SK-N-SH (cell line): ENCODE data around the gene TPST2. TPM values are rescaled to one million over a fixed set of nuclear protein-coding genes. Genes with fewer than 3 reads are reported as not detected.

ENCODE experiments used
- CTCF ChIA-PET: fragments of 300-600, 350-600 bp; formaldehyde crosslinking; extraction: SDS; loops from one replicate; lab custom pipeline; 2021; lab: Yijun Ruan, JAX
- POLR2A ChIA-PET: fragments of 350-600 bp; sonication (Branson Sonifier 250); formaldehyde crosslinking; extraction: SDS; loops from one replicate; lab custom pipeline; 2020; ENCODE audit warnings: antibody characterized with exemption, inconsistent platforms; lab: Yijun Ruan, JAX
- DNase-seq: peaks from one replicate; pipeline ENCODE4 v3.0.0; 2012
- H2AFZ ChIP-seq: fragments of 200-600 bp; sonication (generic); 2 replicates; pipeline ENCODE4 v1.8.1; 2016; ENCODE audit warnings: antibody characterized with exemption, mild to moderate bottlenecking, low read depth
- H3F3A ChIP-seq: fragments of 200-600 bp; sonication (generic); replicated peaks from 2 replicates; pipeline ENCODE3; 2016; ENCODE audit warnings: antibody characterized with exemption, mild to moderate bottlenecking; ENCODE audit not compliant: insufficient read depth
- H3K27ac ChIP-seq, 2 experiments: fragments of 200-500 bp in 1 of 2; fragments of 200-600 bp in 1 of 2; sonication (Bioruptor generic) in 1 of 2; sonication (generic), shearing (Covaris generic) in 1 of 2; 2 replicates each; pipeline versions ENCODE4 v1.5.1 to v1.6.1; 2014 to 2016; ENCODE audit warnings: low read depth in 2 of 2, inconsistent platforms in 1 of 2, low read length in 1 of 2, mild to moderate bottlenecking in 1 of 2, mixed read lengths in 1 of 2
- H3K27me3 ChIP-seq: fragments of 200-600 bp; sonication (generic), shearing (Covaris generic); 2 replicates; pipeline ENCODE4 v1.6.1; 2016; ENCODE audit warnings: mixed run types; ENCODE audit not compliant: insufficient read depth
- H3K36me3 ChIP-seq, 2 experiments: fragments of 200-500 bp in 1 of 2; fragments of 200-600 bp in 1 of 2; sonication (Bioruptor generic) in 1 of 2; sonication (generic) in 1 of 2; replicated peaks in 1 of 2; 2 replicates each; pipeline versions ENCODE3 to v1.5.1; 2014 to 2016; ENCODE audit warnings: low read length in 1 of 2, mild to moderate bottlenecking in 1 of 2; ENCODE audit not compliant: insufficient read depth in 2 of 2, control insufficient read depth in 1 of 2
- H3K4me1 ChIP-seq, 2 experiments: fragments of 200-500 bp in 1 of 2; fragments of 200-600 bp in 1 of 2; sonication (Bioruptor generic) in 1 of 2; sonication (generic), shearing (Covaris generic) in 1 of 2; 2 replicates each; pipeline versions ENCODE4 v1.5.1 to v1.6.1; 2014 to 2016; ENCODE audit warnings: low read depth in 1 of 2, low read length in 1 of 2, mixed run types in 1 of 2; ENCODE audit not compliant: insufficient read depth in 2 of 2, control insufficient read depth in 1 of 2
- H3K4me2 ChIP-seq: fragments of 200-600 bp; sonication (generic), shearing (Covaris generic); 2 replicates; pipeline ENCODE4 v1.6.1; 2017; ENCODE audit warnings: mixed run types
- H3K4me3 ChIP-seq, 2 experiments: fragments of 200-500 bp in 1 of 2; fragments of 200-600 bp in 1 of 2; sonication (Bioruptor generic) in 1 of 2; sonication (generic), shearing (Covaris generic) in 1 of 2; 2 replicates each; pipeline versions ENCODE4 v1.5.1 to v1.8.1; 2014 to 2016; ENCODE audit warnings: low read depth in 2 of 2, inconsistent platforms in 1 of 2, low read length in 1 of 2, mild to moderate bottlenecking in 1 of 2, mixed read lengths in 1 of 2, moderate library complexity in 1 of 2
- H3K79me2 ChIP-seq: fragments of 200-600 bp; sonication (generic); 2 replicates; pipeline ENCODE4 v1.8.1; 2017; ENCODE audit warnings: mild to moderate bottlenecking; ENCODE audit not compliant: insufficient read depth
- H3K9ac ChIP-seq: fragments of 200-600 bp; sonication (generic); 2 replicates; pipeline ENCODE4 v1.6.1; 2017; ENCODE audit warnings: mixed run types
- H3K9me2 ChIP-seq: fragments of 200-600 bp; sonication (generic); 2 replicates; pipeline ENCODE4 v1.6.1; 2017; ENCODE audit warnings: mixed run types
- H3K9me3 ChIP-seq: fragments of 200-600 bp; sonication (generic); 2 replicates; pipeline ENCODE4 v1.6.1; 2017; ENCODE audit warnings: mixed run types, mild to moderate bottlenecking, moderate library complexity
- H4K20me1 ChIP-seq: fragments of 200-600 bp; sonication (generic); 2 replicates; pipeline ENCODE4 v1.6.1; 2017; ENCODE audit warnings: mild to moderate bottlenecking, mixed run types; ENCODE audit not compliant: insufficient read depth
- CHD2 ChIP-seq: fragments of 150-350 bp; IDR thresholded peaks from 2 replicates; pipeline ENCODE4 v1.6.1; 2018; ENCODE audit warnings: low read length; ENCODE audit not compliant: partially characterized antibody
- CTCF ChIP-seq: fragments of 200-600 bp; sonication (generic); IDR thresholded peaks from 2 replicates; pipeline ENCODE4 v1.6.1; 2017; ENCODE audit warnings: antibody characterized with exemption, mild to moderate bottlenecking, moderate library complexity
- ELF1 ChIP-seq: IDR thresholded peaks from 2 replicates; pipeline ENCODE4 v1.4.0; 2012
- FOXJ3 ChIP-seq: sonication (generic); formaldehyde crosslinking; IDR thresholded peaks from 2 replicates; pipeline ENCODE4 v1.5.1; 2020; ENCODE audit warnings: mild to moderate bottlenecking, missing genetic modification reagents
- GABPA ChIP-seq: IDR thresholded peaks from 2 replicates; pipeline ENCODE4 v1.4.0; 2012; ENCODE audit warnings: low read depth, mild to moderate bottlenecking
- MAX ChIP-seq: IDR thresholded peaks from 2 replicates; pipeline ENCODE4 v1.4.0; 2012; ENCODE audit warnings: low read depth
- MEF2A ChIP-seq: IDR thresholded peaks from 2 replicates; pipeline ENCODE4 v1.4.0; 2012; ENCODE audit warnings: low read depth, borderline replicate concordance
- MXI1 ChIP-seq: IDR thresholded peaks from 2 replicates; pipeline ENCODE4 v1.6.1; 2012; ENCODE audit warnings: mild to moderate bottlenecking, low read depth, low read length, improper control_type of control experiment
- POLR2AphosphoS5 ChIP-seq: IDR thresholded peaks from 2 replicates; pipeline ENCODE4 v1.6.1; 2012; ENCODE audit warnings: low read depth, low read length
- RAD21 ChIP-seq: IDR thresholded peaks from 2 replicates; pipeline ENCODE4 v1.6.1; 2012; ENCODE audit warnings: mild to moderate bottlenecking, low read length
- RCOR1 ChIP-seq: fragments of 150-350 bp; IDR thresholded peaks from 2 replicates; pipeline ENCODE4 v1.6.1; 2017; ENCODE audit warnings: antibody characterized with exemption, low read length
- RFX5 ChIP-seq: IDR thresholded peaks from 2 replicates; pipeline ENCODE4 v1.6.1; 2012; ENCODE audit warnings: mild to moderate bottlenecking, improper control_type of control experiment, low read length
- SMC3 ChIP-seq: IDR thresholded peaks from 2 replicates; pipeline ENCODE4 v1.6.1; 2012; ENCODE audit warnings: low read depth, low read length, improper control_type of control experiment
- TEAD4 ChIP-seq: IDR thresholded peaks from 2 replicates; pipeline ENCODE4 v1.4.0; 2012; ENCODE audit warnings: mild to moderate bottlenecking, borderline replicate concordance; ENCODE audit not compliant: insufficient read depth
- YY1 ChIP-seq: IDR thresholded peaks from 2 replicates; pipeline ENCODE4 v1.4.0; 2012; ENCODE audit warnings: low read depth, mild to moderate bottlenecking
- WGBS: methylation state at CpG from one replicate; pipeline ENCODE4 v1.1.6; 2017; ENCODE audit warnings: low lambda C conversion rate; 5-methylcytosine and 5-hydroxymethylcytosine counted together
- polyA plus RNA-seq, 3 experiments: library from polyadenylated mRNA; depleted of rRNA; stranded (reverse); fragments of >200 nt; gene quantifications; 2 replicates each; pipeline ENCODE4 v1.2.3, GENCODE V29; 2012
- TF ChIP-seq, protein P1 (sequence below): fragments of 150-350 bp; IDR thresholded peaks from 2 replicates; pipeline ENCODE4 v1.6.1; 2016; ENCODE audit warnings: mild to moderate bottlenecking, low read depth, low read length
- TF ChIP-seq, protein P2 (sequence below): IDR thresholded peaks from 2 replicates; pipeline ENCODE4 v1.6.1; 2012; ENCODE audit warnings: mild to moderate bottlenecking, low read depth, low read length, moderate library complexity

The TPST2 gene
- polyA plus RNA-seq, 1 of the 3 experiments (the other 2 are of a cell fraction) = 58.4 TPM

GRCh38 chr22:26502688-26503561, 87.0 kb downstream of the TPST2 start:
- Histone ChIP-seq H3K4me1 (no peaks in the 10 kb centered on the region), H3K27me3 (no peaks in the 10 kb centered on the region), H3K36me3 (peaks cover 75 to 80% of the 10 kb centered on the region in 2 experiments), H3K4me2 (no peak overlapping the region), H3K9ac (no peak overlapping the region), H4K20me1 (no peaks in the 10 kb centered on the region), H3K79me2 (no peaks in the 10 kb centered on the region), H3K4me3 (no peak overlapping the region), H3K27ac (no peak overlapping the region), H3K9me2 (no peaks in the 10 kb centered on the region), H2AFZ (no peak overlapping the region), H3K9me3 (no peaks in the 10 kb centered on the region), H3F3A (peaks cover 15% of the 10 kb centered on the region)
- CTCF ChIA-PET = interaction anchor here (0.6 to 2.5 kb wide), 15 partner anchors 9 to 723 kb away, joined by 3 to 16 read pairs (median 4); partner anchors contain the start of gene TFIP11
- POLR2A ChIA-PET = interaction anchor here (0.6 kb wide), 1 partner anchor 101 kb away, joined by 3 read pairs; no protein-coding TSS in a partner anchor
- peak; percentile 59 for DNase-seq
- peak; percentile 63 for TF ChIP-seq CTCF
- TF ChIP-seq, protein P1, sequence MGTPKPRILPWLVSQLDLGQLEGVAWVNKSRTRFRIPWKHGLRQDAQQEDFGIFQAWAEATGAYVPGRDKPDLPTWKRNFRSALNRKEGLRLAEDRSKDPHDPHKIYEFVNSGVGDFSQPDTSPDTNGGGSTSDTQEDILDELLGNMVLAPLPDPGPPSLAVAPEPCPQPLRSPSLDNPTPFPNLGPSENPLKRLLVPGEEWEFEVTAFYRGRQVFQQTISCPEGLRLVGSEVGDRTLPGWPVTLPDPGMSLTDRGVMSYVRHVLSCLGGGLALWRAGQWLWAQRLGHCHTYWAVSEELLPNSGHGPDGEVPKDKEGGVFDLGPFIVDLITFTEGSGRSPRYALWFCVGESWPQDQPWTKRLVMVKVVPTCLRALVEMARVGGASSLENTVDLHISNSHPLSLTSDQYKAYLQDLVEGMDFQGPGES = no peak
- peak; percentile 65 for TF ChIP-seq RAD21
- peak; percentile 77 for TF ChIP-seq SMC3
- TF ChIP-seq FOXJ3 = no peak
- TF ChIP-seq YY1 = peak; percentile 54; the same call in 1 of the 2 replicates
- WGBS = 77% methylated on average over 3 of the region's 3 CpGs

GRCh38 chr22:26501996-26502395, 87.9 kb downstream of the TPST2 start:
- no peak overlapping the region for H2AFZ ChIP-seq
- no peak for DNase-seq
- no peak overlapping the region for H3K4me2 ChIP-seq
- H3K4me1 ChIP-seq = no peaks in the 10 kb centered on the region
- H3K9ac ChIP-seq = no peak overlapping the region
- ChIA-PET POLR2A (interaction anchor here (0.6 kb wide), 1 partner anchor 1317 kb away, joined by 3 read pairs; no protein-coding TSS in a partner anchor), CTCF (interaction anchor here (0.7 to 2.5 kb wide), 9 partner anchors 10 to 170 kb away, joined by 3 to 16 read pairs (median 4); partner anchors contain the start of gene TFIP11)
- peaks cover 70% of the 10 kb centered on the region in 2 experiments for H3K36me3 ChIP-seq
- H3K27me3 ChIP-seq = no peaks in the 10 kb centered on the region
- no peaks in the 10 kb centered on the region for H4K20me1 ChIP-seq
- no peaks in the 10 kb centered on the region for H3K9me3 ChIP-seq
- WGBS = 67% methylated on average over 2 of the region's 2 CpGs
- no peak overlapping the region for H3K4me3 ChIP-seq
- no peaks in the 10 kb centered on the region for H3K9me2 ChIP-seq
- no peaks in the 10 kb centered on the region for H3K79me2 ChIP-seq
- peaks cover 15% of the 10 kb centered on the region for H3F3A ChIP-seq
- no peak overlapping the region for H3K27ac ChIP-seq
- TF ChIP-seq, protein P2, sequence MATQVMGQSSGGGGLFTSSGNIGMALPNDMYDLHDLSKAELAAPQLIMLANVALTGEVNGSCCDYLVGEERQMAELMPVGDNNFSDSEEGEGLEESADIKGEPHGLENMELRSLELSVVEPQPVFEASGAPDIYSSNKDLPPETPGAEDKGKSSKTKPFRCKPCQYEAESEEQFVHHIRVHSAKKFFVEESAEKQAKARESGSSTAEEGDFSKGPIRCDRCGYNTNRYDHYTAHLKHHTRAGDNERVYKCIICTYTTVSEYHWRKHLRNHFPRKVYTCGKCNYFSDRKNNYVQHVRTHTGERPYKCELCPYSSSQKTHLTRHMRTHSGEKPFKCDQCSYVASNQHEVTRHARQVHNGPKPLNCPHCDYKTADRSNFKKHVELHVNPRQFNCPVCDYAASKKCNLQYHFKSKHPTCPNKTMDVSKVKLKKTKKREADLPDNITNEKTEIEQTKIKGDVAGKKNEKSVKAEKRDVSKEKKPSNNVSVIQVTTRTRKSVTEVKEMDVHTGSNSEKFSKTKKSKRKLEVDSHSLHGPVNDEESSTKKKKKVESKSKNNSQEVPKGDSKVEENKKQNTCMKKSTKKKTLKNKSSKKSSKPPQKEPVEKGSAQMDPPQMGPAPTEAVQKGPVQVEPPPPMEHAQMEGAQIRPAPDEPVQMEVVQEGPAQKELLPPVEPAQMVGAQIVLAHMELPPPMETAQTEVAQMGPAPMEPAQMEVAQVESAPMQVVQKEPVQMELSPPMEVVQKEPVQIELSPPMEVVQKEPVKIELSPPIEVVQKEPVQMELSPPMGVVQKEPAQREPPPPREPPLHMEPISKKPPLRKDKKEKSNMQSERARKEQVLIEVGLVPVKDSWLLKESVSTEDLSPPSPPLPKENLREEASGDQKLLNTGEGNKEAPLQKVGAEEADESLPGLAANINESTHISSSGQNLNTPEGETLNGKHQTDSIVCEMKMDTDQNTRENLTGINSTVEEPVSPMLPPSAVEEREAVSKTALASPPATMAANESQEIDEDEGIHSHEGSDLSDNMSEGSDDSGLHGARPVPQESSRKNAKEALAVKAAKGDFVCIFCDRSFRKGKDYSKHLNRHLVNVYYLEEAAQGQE = no peak
- TF ChIP-seq GABPA (no peak), CHD2 (no peak), RAD21 (no peak), MEF2A (no peak), MAX (no peak), ELF1 (no peak), TEAD4 (no peak), POLR2AphosphoS5 (no peak), RFX5 (no peak), RCOR1 (no peak), MXI1 (no peak)
